ENCODE measurements around the gene MAN2B1. TPM values are rescaled to one million over a fixed set of nuclear protein-coding genes. Genes with fewer than 3 reads are reported as not detected.

The MAN2B1 gene
- total and polyA plus RNA-seq, 2 of the 13 experiments (the other 11 are each of a cell fraction or from before 2014, with no cell fraction given), result 23.6 to 23.8 TPM

GRCh38 chr19:12639901-12640613, 26.5 kb downstream of the MAN2B1 start (continued):
- no peak for TF ChIP-seq ZNF512B (CRISPR knock-in tag; IDR thresholded peaks at IDR 0.05; ENCODE audit: borderline replicate concordance)
- TF ChIP-seq HNF1B (CRISPR knock-in tag; IDR thresholded peaks at IDR 0.05), result no peak
- TF ChIP-seq NAIF1 (CRISPR knock-in tag; IDR thresholded peaks at IDR 0.05; ENCODE audit: borderline replicate concordance), result no peak
- no peak for TF ChIP-seq ZNF614 (CRISPR knock-in tag; IDR thresholded peaks at IDR 0.05; ENCODE audit: borderline replicate concordance)
- no peak for TF ChIP-seq USF2 (IDR thresholded peaks at IDR 0.05; ENCODE audit: low read depth, low read length)
- no peak for TF ChIP-seq USF2 (CRISPR knock-in tag; IDR thresholded peaks at IDR 0.05; ENCODE audit: borderline replicate concordance)
- TF ChIP-seq UBTF (CRISPR knock-in tag; IDR thresholded peaks at IDR 0.05), result peak; percentile 100
- no peak for TF ChIP-seq BRF2 (CRISPR knock-in tag; IDR thresholded peaks at IDR 0.05)
- TF ChIP-seq SP4 (CRISPR knock-in tag; IDR thresholded peaks at IDR 0.05), result no peak
- TF ChIP-seq SIN3A (IDR thresholded peaks at IDR 0.05; ENCODE audit: borderline replicate concordance, low read depth, low read length), result no peak
- no peak for TF ChIP-seq REXO4 (CRISPR knock-in tag; IDR thresholded peaks at IDR 0.05; ENCODE audit: borderline replicate concordance)
- TF ChIP-seq IKZF1 (IDR thresholded peaks at IDR 0.05), result no peak
- TF ChIP-seq ETS1 (CRISPR knock-in tag; IDR thresholded peaks at IDR 0.05), result no peak
- 0 out of 2 replicates have a peak, but pooled peaks have one; percentile 24 for TF ChIP-seq ZNF501 (CRISPR knock-in tag; IDR thresholded peaks at IDR 0.05)
- no peak for TF ChIP-seq SP1 (IDR thresholded peaks at IDR 0.05)
- no peak for TF ChIP-seq SP1 (CRISPR knock-in tag; IDR thresholded peaks at IDR 0.05)
- no peak for TF ChIP-seq GFI1 (CRISPR knock-in tag; IDR thresholded peaks at IDR 0.05; ENCODE audit: borderline replicate concordance)

All from HepG2 (cell line).